HG03442 (cell line): Measurements from ENCODE around the gene C6.

Experiments used
- ATAC-seq: cut with Tn5 transposase; IDR thresholded peaks from one replicate; pipeline ENCODE4 v1.9.1; 2021; ENCODE audit warnings: mild to moderate bottlenecking, moderate library complexity; ENCODE audit not compliant: unreplicated experiment

The C6 gene

GRCh38 chr5:41127967-41128690 lies 85.2 kb downstream of the C6 start:
- ATAC-seq: no peak

GRCh38 chr5:41122459-41122858 lies 90.9 kb downstream of the C6 start:
- ATAC-seq: no peak

GRCh38 chr5:41120600-41120999 lies 92.7 kb downstream of the C6 start:
- ATAC-seq: no peak

- ATAC-seq: no peak
These were observed 95.2 kb downstream of the C6 start for GRCh38 chr5:41118177-41118576.

- no peak for ATAC-seq
These were observed 98.1 kb downstream of the C6 start for GRCh38 chr5:41115281-41115680.

- ATAC-seq: no peak
These were observed 100.6 kb downstream of the C6 start for GRCh38 chr5:41112486-41113455.

- ATAC-seq: no peak
These were observed 104.1 kb downstream of the C6 start for GRCh38 chr5:41109186-41109585.

DNA sequence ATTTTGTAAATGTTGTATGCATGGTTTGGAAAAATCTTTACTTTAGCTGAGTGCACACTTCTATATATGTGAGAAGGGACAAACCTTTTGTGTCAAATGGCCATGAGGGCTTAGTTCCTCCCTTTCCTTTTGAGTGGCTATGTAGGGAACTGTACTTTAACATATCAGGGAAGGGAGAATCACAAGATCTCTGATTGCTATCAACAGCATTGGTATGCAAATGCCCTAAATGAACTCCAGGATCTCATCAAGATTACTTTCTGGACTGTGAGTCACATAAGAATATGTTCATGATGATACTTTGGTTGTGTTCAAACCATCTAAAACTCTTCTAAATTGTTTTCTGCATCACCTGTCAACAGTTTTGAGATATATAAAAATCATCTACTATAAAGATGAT lies 111.0 kb downstream of the C6 start:
- ATAC-seq: no peak

GRCh38 chr5:41097642-41098041 lies 115.7 kb downstream of the C6 start:
- peak; percentile 37 for ATAC-seq

DNA sequence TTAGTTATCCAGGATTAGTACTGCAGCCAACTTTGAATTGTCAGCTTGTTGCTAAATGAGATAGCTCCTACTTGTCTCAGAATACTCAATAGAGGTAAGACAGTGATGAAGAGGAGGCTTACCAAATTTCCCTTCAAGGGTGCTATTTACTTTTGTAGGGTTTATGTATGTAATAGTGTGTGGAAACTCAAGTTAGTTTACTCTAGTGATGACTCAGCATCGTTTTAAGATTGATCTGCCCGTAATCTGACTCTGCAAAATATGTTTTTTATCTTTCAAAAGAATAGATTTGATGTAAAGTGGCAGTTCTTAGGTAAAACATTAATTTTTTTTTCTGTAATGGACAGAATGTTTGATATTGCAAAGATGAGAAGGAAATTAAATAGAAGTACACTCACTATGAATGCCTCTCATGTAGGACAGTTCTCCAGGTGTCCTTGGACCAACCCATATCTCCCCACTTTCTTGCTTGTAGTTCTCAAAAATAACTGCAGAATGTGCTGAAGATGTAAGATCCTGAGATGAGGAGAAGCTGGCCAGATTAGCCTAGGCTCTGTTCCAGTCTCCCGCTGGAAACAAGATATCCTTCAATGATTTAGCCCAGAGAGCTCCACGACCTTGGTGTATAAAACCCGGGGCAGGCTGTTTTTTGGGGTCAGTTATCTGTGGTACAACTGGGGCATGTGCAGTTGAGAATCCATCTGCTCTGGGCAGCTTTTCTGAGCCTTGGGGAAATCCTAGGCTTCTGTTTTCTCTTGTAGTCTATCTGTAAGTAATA lies 117.8 kb downstream of the C6 start:
- no peak for ATAC-seq

- no peak for ATAC-seq
These were observed 118.5 kb downstream of the C6 start for GRCh38 chr5:41094871-41095270.

GRCh38 chr5:41093803-41094202 lies 119.5 kb downstream of the C6 start:
- no peak for ATAC-seq
